HG03108 (cell line): ENCODE data around the gene ATP11B.

Experiments
- ATAC-seq: cut with Tn5 transposase; IDR thresholded peaks from one replicate; pipeline ENCODE4 v1.9.1; 2021; ENCODE audit warnings: moderate library complexity; ENCODE audit not compliant: unreplicated experiment

The ATP11B gene

GRCh38 chr3:182792901-182793662 lies at the start of gene ATP11B:
TSS of gene ATP11B (plus strand) at chr3:182793504. CDS start at chr3:182793760, 256 bp downstream.
- peak; percentile 59 for ATAC-seq

DNA sequence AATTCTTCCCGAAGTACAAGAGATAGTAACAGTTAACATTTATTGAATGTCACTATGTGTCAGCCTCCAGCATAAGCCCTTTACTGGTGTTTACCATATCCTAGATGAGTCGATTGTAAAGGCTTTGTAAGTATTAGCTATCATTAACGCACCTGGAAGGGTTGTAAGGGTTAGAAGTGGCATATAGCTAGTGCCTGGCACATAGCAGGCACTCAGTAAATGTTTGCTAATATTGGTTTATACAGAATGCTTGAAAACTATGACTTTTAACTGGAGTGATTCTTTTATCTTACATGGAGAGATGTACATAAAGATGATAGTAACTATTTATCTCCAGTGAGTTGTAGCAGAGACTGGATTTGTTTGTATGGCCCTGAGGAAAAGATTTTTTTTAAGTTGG lies 46.3 kb upstream of the ATP11B start:
- ATAC-seq, result no peak

- no peak for ATAC-seq
These were observed 38.0 kb upstream of the ATP11B start for GRCh38 chr3:182755308-182755707.

DNA sequence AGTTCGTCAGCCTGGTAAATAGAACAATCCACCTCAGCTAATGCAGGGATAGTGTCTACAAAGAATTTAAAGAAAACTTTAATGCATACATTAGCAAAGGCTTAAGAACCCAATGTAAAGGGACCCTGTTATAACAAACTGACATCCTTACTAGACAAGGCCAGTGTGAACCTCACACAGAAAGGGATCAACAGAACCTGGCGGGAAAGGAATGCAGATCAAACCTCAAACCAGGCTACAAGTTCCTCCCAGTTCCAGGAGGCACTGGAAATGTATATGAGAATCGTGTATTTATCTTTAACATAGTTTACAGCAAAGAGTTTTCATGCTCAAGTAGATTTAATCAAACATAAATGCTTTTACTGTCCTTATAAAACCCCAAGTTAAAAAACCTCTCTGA lies 37.6 kb upstream of the ATP11B start:
- ATAC-seq, result no peak

DNA sequence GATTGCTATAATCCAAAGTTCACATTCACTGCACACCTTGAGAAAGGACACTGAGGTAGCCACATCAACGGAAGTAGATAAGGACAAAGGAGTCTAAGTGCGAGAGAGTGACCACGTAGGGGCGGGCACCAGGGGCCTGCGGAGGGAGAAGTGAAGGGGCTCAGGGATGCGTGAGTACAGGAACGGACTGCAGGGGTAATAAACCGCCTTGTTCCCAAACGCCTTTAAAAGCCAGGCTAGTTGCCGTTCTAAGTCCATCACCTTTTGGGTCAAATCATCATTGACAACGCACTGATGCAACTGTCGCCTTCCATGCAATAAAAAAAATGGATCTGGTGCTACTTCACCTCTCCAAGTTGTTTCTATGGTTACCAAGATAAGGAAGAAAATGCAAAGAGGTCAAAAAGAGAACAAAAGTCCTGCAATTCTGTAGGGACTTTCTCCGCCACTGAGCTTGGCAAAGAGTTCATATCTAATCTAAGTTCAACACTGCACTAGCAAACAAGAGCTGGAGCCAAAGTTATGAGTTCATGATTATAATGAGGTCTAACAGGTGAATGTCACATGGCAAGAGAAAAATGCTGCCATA lies 32.6 kb upstream of the ATP11B start:
- ATAC-seq, result no peak

- ATAC-seq, result no peak
These were observed 29.4 kb upstream of the ATP11B start for GRCh38 chr3:182763896-182764295.

- ATAC-seq, result no peak
These were observed 28.0 kb upstream of the ATP11B start for GRCh38 chr3:182765287-182765686.

- ATAC-seq, result no peak
These were observed 27.2 kb upstream of the ATP11B start for GRCh38 chr3:182766099-182766498.

DNA sequence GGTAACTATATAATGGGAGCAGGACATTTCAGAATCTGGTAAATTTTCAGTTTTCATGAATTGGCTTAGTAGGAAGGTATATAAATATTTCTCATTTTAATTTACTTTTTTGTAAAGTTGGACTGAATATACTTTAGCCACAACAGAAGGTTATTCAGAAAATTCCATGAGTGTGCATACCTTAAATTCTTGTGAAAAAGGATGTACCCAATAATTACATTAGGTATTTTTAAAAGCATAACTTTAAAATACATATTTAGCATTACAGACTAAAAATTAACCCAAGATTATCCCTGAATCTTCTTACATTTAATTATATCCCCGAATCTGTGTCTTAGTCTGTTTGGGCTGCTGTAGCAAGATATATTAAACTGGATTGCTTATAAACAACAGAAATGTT lies 24.9 kb upstream of the ATP11B start:
- no peak for ATAC-seq

DNA sequence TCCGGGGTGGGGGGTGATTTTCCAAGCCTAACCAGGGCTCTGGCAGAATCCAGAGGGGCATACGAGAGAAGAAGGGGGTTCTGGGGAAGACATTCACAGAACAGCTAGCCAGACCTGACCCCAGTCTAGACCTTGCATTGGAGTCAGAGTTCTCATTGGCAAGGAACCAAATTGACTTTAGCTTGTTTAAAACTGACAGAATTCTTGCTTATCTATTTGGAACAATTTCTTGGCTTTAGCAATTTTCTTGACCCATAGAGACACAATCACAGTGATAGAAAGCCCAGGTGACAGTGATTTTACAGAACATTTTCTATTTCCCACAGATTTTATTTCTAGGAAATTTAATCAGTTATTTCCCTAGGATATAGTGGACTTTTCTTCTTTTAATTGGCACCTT lies 23.6 kb upstream of the ATP11B start:
- ATAC-seq, result no peak

DNA sequence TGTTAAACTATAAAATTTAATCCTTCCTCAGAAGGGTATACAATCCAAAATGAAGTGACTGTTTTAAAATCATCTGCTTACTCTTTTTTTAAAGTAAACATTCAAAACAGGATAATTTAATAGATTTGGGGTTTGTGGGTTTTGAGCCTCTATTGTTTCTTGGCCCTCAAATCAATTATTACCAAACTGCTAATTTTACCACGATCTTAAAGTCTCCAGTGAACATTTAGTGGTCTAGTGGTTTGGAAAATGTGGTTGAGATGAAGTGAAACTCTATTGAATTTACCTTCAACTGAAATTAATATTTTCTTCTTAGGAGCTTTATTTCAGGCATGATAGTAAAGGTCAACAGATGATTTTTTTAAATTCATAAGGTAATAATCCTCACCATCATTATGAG lies 11.2 kb upstream of the ATP11B start:
- ATAC-seq, result no peak

DNA sequence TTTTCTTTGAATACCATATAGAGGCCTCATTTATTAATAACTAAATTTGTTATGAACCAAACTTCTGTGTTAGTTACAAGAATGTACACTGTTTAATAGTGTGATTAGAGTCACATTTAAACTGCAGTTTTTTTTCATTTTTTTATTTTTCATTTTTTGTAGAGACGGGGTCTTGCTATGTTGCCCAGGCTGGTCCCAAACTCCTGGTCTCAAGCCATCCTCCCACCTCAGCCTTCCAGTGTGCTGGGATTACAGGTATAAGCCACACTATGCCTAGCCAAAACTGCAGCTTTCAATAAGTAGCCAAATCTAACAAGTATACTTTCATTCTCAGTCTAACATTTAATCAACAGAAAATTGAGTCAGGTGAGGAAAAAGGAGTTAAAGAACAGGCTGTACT lies 10.2 kb upstream of the ATP11B start:
- ATAC-seq, result no peak

GRCh38 chr3:182784542-182784941 lies 8.8 kb upstream of the ATP11B start:
- no peak for ATAC-seq

- ATAC-seq, result no peak
These were observed 8.2 kb upstream of the ATP11B start for GRCh38 chr3:182785142-182785541.

- ATAC-seq, result no peak
These were observed 7.5 kb upstream of the ATP11B start for GRCh38 chr3:182785756-182786155.

- no peak for ATAC-seq
These were observed 6.6 kb upstream of the ATP11B start for GRCh38 chr3:182786564-182787196.

DNA sequence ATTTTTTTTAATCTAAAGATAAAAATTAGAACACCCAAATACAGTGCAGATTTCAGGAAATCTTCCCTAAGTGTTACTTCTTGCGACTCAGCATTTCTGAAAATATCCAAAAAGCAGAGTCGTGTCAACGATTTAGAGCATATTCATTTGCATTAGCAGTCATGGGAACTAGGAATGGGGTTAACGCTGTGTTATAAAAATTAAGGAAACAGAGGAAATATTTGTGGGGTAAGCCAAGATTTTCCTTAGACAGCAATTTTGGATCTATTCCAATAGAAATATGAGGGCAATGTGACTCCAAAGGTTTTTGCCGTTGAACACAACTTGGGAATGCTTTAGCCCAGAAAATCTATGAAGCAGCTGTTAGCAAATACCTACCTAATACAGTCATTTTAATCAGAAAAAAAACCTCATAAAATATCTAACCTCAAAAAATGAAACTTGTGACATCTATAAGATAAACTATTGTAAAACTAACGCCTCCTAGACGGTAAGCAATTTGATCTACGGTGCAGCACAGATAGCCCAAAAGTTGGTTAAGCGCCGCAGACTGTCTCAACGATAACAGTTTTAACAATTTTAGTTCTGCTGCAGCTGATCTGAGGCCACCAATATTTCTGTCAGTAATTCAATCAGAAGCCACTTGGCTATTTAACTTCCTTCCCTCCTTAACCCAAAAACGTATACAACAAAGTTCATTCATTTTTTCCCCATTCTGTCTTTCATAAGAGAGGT lies 5.8 kb upstream of the ATP11B start:
- no peak for ATAC-seq

DNA sequence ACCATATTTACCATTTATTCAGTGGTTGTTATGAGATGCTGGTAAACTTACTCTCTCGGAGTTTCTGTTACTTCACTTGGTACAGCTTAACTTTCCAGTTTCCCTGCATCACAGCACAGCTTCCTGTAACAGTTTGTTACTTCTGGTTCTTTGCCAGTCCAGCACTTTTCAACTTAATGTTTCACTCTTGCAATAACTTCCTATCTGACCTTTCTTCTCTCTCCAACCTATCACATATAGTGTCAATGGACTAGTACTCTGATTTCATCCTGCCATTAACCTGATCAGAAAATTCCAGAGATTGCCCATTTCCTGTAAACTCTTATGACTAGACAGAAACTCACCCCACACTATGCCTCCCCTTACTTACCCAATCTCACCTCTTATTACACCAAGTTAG lies 3.9 kb upstream of the ATP11B start:
- ATAC-seq, result peak; percentile 34

DNA sequence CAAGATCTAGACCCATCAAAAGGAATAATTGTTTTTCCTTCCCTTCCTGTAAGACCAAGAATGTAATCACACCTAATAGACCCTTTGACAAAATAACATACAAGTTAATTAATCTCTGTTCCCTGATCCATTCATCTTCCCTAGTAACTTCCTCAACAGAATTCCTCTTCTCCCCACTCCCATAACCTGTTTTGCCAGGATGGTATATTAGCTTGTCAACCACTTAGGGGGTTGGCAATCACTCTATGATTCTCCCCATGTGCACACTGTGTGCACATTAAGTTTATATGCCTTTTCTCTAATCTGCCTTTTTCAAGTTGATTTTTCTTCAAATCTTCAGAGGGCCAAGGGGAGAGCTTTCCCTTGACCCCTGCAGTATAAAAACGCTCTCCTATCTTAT lies 2.7 kb upstream of the ATP11B start:
- ATAC-seq, result no peak

DNA sequence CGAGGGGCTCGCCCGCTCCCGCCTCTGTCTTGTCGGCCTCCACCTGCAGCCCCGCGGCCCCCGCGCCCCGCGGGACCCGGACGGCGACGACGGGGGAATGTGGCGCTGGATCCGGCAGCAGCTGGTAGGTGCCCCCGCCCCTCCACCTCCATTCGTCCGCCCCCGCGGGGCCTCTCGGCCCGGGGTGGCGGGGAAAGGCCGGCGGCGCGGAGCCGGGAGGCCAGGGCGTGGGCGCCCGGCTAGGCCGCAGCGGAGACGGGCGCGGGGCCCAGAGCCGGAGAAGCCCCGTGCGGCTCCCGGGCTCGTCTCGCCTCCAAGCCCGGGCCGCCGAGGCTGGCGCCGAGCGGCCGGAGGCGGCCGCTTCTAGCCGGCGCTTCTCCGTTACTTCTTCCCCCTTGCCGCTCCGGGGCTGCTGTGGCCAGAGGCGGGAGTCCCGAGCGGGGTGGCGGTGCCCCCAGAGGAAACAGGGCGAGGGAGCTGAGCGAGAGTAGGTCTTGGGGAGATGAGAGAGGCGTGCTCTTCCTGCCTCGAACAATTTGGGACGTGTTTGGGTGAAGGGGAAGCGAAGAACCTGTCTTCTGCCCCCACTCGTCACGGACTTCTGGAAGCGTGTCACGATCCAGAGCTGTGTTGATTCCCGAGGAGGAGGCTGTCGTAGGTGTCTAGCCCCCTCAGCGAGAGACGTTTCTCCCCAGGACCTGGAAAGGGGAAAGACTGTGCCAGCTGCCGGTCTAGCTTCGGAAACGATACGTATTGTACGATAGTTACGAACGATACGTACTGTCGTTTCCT lies 555 bp downstream of the ATP11B start:
- ATAC-seq, result peak; percentile 25
